SK-N-SH (cell line): ENCODE results near the gene FLT4.

Source experiments
- JUND ChIP-seq: IDR thresholded peaks from 2 replicates; pipeline ENCODE4 v1.4.0; 2012
- TAF1 ChIP-seq: IDR thresholded peaks from 2 replicates; pipeline ENCODE4 v1.6.1; 2012; ENCODE audit warnings: low read depth, mild to moderate bottlenecking, low read length, moderate library complexity, borderline replicate concordance
- TCF12 ChIP-seq: IDR thresholded peaks from 2 replicates; pipeline ENCODE4 v1.4.0; 2012
- TF ChIP-seq, protein P1 (sequence below): fragments of 200-600 bp; sonication (generic); IDR thresholded peaks from 2 replicates; pipeline ENCODE4 v1.6.1; 2017; ENCODE audit warnings: antibody characterized with exemption, mild to moderate bottlenecking, moderate library complexity
- TF ChIP-seq, protein P2 (sequence below): IDR thresholded peaks from 2 replicates; pipeline ENCODE4; 2012

DNA sequence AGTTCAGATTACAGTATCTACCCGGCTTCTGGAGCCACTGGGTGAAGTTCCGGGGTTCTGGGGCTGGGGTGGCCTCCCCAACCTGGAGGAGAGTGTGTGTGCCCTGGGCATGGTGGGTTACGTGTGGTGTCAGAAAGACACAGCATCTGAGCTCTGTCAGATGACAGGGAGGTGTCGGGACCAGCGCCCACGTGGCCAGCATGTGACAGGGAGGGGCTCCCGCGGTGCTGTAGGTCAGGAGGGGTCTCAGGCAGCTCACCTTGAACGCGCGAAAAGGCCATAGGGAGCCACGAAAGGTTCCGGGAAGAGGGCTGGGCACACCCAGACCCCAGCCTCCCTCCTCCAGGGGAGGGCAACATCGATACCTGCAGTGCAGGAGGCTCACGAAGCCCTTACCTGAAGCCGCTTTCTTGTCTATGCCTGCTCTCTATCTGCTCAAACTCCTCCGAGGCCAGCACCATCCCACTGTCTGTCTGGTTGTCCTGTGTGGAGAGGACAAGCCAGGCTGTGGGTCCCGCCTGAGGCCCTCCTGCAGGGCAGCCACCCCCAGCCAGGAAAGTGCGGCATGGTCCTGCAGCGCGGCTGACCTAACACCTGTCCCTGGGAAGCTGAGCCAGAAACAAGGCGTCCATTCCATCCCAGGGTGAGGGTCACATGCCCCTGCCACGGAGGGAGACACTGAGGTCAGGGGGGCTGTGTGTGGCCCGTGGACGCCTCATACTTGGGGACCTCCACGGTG is 40.7 kb downstream of the FLT4 start:
- no peak for TF ChIP-seq TCF12
- TF ChIP-seq, protein P1, sequence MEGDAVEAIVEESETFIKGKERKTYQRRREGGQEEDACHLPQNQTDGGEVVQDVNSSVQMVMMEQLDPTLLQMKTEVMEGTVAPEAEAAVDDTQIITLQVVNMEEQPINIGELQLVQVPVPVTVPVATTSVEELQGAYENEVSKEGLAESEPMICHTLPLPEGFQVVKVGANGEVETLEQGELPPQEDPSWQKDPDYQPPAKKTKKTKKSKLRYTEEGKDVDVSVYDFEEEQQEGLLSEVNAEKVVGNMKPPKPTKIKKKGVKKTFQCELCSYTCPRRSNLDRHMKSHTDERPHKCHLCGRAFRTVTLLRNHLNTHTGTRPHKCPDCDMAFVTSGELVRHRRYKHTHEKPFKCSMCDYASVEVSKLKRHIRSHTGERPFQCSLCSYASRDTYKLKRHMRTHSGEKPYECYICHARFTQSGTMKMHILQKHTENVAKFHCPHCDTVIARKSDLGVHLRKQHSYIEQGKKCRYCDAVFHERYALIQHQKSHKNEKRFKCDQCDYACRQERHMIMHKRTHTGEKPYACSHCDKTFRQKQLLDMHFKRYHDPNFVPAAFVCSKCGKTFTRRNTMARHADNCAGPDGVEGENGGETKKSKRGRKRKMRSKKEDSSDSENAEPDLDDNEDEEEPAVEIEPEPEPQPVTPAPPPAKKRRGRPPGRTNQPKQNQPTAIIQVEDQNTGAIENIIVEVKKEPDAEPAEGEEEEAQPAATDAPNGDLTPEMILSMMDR: no peak
- TF ChIP-seq, protein P2, sequence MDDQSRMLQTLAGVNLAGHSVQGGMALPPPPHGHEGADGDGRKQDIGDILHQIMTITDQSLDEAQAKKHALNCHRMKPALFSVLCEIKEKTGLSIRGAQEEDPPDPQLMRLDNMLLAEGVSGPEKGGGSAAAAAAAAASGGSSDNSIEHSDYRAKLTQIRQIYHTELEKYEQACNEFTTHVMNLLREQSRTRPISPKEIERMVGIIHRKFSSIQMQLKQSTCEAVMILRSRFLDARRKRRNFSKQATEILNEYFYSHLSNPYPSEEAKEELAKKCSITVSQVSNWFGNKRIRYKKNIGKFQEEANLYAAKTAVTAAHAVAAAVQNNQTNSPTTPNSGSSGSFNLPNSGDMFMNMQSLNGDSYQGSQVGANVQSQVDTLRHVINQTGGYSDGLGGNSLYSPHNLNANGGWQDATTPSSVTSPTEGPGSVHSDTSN: no peak
- no peak for TF ChIP-seq TAF1
- TF ChIP-seq JUND: no peak
